NCI-H1048 (cell line): Measurements from ENCODE around the gene SEMA3G.

Source experiments
- DNase-seq: peaks from one replicate; lab custom pipeline; 2025; lab: John Stamatoyannopoulos, UW

SEMA3G gene

DNA sequence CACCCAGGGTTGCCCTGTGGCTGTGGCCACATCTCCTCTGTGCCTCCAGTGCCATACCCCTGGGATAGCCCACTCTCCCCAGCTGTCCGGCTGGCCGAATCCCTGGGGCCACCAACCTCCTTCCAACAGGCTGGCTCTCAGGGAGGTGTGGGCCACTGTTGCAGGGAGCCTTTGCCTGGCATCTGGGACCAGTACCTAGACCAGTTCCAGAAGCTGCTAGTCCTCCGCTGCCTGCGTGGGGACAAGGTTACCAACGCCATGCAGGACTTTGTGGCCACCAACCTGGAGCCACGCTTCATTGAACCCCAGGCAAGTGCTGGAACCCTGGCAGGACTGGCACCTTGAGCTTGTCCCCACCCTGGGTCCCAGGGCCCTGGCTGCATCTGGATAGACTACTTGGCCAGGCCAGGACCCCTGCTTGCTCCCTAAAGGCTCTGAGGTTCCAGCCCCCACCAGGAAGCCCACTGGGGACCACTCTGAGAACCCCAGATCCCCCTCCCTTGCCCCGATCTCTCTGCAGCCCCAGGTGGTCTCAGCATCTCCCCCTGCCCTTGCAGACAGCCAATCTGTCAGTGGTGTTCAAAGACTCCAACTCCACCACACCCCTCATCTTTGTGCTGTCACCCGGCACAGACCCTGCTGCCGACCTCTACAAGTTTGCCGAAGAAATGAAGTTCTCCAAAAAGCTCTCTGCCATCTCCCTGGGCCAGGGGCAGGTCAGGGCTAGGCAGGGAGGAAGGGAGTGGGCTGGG lies 50.0 kb downstream of the SEMA3G start:
- DNase-seq, result no peak

DNA sequence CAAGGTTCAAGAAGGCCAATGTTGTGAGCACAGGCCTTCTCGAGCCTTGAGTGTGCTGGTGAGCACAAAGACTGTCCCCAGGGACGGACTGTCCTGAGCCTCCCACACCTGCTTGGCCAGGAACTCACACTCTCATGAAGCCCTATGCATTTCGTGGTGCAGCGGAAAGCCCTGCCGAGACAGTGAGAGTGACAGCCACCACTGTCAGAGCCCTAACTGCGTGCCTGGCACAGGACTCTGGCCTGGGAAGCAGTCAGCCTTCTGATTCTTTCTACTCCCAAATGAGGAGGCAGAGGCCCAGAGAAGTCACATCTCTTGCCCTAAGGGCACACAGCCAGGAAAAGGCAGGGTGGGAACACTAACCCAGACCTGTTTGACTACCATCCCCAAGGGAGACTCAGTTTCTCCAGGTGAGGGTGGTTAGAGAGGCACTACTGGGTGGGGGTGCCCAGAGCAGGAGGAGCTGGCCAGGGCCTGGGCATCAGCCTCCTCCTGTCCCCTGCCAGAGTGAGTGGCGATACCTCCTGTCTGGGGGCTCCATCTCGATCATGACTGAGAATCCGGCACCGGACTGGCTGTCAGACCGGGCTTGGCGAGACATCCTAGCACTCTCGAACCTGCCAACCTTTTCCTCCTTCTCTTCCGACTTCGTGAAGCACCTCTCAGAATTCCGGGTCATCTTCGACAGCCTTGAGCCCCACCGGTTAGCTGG lies 50.8 kb downstream of the SEMA3G start:
- no peak for DNase-seq

- no peak for DNase-seq
Observed at GRCh38 chr3:52393131-52393807, 51.6 kb downstream of the SEMA3G start.

GRCh38 chr3:52392216-52392930 lies 52.5 kb downstream of the SEMA3G start:
- DNase-seq, result no peak

- no peak for DNase-seq
Observed at GRCh38 chr3:52391096-52391495, 53.8 kb downstream of the SEMA3G start.

GRCh38 chr3:52388933-52389332 lies 56.0 kb downstream of the SEMA3G start:
- DNase-seq, result no peak

DNA sequence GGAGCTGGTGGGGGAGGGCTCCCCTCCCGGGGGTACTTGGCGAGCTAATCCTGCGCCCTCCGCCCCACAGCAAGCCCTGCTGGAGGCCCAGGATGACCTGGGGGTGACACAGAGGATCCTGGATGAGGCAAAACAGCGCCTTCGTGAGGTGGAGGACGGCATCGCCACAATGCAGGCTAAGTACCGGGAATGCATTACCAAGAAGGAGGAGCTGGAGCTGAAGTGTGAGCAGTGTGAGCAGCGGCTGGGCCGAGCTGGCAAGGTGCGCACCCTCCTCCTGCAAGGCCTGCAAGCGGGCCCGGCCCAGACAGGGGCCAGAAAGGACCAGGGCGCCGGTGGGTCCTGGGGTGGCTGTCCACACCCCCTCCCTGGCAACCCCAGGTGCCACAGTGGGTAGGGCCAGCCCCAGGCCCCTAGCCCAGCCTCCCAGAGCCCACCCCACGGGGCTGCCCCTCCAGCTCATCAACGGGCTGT lies 56.5 kb downstream of the SEMA3G start:
- no peak for DNase-seq

DNA sequence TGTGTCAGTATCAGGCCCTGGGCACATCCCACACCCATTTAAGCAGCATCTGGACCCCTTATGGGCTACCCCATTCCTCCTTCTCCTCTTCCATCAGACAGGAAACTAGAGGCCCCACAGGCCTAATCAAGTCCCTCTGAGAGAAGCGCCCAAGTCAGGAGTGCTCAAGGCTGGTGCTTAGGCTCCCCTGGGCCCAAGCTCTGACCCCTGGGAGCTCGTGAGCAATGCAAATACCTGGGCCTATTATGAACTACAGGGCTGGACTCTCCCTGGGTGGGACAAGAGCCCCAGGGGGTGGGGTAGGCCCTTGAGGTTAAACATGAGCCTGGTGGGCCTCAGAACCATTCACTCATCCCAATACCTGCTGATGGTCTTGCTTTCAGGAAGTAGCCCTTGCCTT lies 57.4 kb downstream of the SEMA3G start:
- DNase-seq, result no peak

GRCh38 chr3:52385157-52385556 lies 59.7 kb downstream of the SEMA3G start:
- DNase-seq, result no peak

- DNase-seq, result no peak
Observed at GRCh38 chr3:52384019-52384761, 60.7 kb downstream of the SEMA3G start.

DNA sequence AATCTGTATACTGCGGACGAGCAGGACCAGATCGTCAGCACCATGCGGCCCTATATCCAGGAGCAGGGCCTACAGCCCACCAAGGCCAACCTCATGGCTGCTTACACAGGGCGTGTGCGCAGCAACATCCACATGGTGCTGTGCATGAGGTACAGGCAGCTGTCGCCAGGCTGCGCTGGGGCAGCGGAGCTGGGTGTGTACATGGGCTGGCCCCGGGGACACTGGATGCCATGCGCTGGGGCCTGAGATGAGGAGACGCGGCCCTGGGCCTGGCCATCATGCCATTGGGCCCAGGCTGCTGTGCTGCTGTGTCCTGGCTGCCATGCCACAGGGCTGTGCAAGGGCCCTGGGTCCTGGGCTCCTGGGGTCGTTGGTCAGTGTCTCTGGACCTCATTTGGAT lies 61.5 kb downstream of the SEMA3G start:
- no peak for DNase-seq
